ENCODE results near the gene SLC41A1.

The SLC41A1 gene

GRCh38 chr1:205837382-205837970, 24.5 kb upstream of the SLC41A1 start:
- TF ChIP-seq POLR2A (IDR thresholded peaks at IDR 0.05; ENCODE audit: extremely low read depth, insufficient read length) (no peak), CTCF (IDR thresholded peaks at IDR 0.05; ENCODE audit: low read depth, low read length) (no peak), MYC (IDR thresholded peaks at IDR 0.05; ENCODE audit: low read depth, low read length) (no peak), MAX (IDR thresholded peaks at IDR 0.05; ENCODE audit: low read depth, low read length) (no peak)
- no peak for DNase-seq (ENCODE audit: low read depth)

GRCh38 chr1:205834751-205835150, 21.8 kb upstream of the SLC41A1 start:
- TF ChIP-seq POLR2A (IDR thresholded peaks at IDR 0.05; ENCODE audit: extremely low read depth, insufficient read length) = no peak
- no peak for TF ChIP-seq MAX (IDR thresholded peaks at IDR 0.05; ENCODE audit: low read depth, low read length)
- TF ChIP-seq MYC (IDR thresholded peaks at IDR 0.05; ENCODE audit: low read depth, low read length) = no peak
- TF ChIP-seq CTCF (IDR thresholded peaks at IDR 0.05; ENCODE audit: low read depth, low read length) = no peak
- DNase-seq (ENCODE audit: low read depth) = no peak
- H3K4me3 ChIP-seq (ENCODE audit: low read depth, low read length) = no peak overlapping the region

More at GRCh38 chr1:205837382-205837970, 24.5 kb upstream of the SLC41A1 start:
- no peak overlapping the region for H3K4me3 ChIP-seq (ENCODE audit: low read depth, low read length)

GRCh38 chr1:205832326-205832751, 19.3 kb upstream of the SLC41A1 start:
- H3K4me3 ChIP-seq (ENCODE audit: low read depth, low read length) = no peak overlapping the region
- no peak for DNase-seq (ENCODE audit: low read depth)
- TF ChIP-seq CTCF (IDR thresholded peaks at IDR 0.05; ENCODE audit: low read depth, low read length) = no peak
- no peak for TF ChIP-seq MAX (IDR thresholded peaks at IDR 0.05; ENCODE audit: low read depth, low read length)
- no peak for TF ChIP-seq MYC (IDR thresholded peaks at IDR 0.05; ENCODE audit: low read depth, low read length)
- TF ChIP-seq POLR2A (IDR thresholded peaks at IDR 0.05; ENCODE audit: extremely low read depth, insufficient read length) = no peak

GRCh38 chr1:205827623-205828022, 14.6 kb upstream of the SLC41A1 start:
- DNase-seq (ENCODE audit: low read depth) = no peak
- no peak overlapping the region for H3K4me3 ChIP-seq (ENCODE audit: low read depth, low read length)
- TF ChIP-seq POLR2A (IDR thresholded peaks at IDR 0.05; ENCODE audit: extremely low read depth, insufficient read length) = no peak
- no peak for TF ChIP-seq MYC (IDR thresholded peaks at IDR 0.05; ENCODE audit: low read depth, low read length)
- TF ChIP-seq CTCF (IDR thresholded peaks at IDR 0.05; ENCODE audit: low read depth, low read length) = no peak
- no peak for TF ChIP-seq MAX (IDR thresholded peaks at IDR 0.05; ENCODE audit: low read depth, low read length)

- no peak for TF ChIP-seq MAX (IDR thresholded peaks at IDR 0.05; ENCODE audit: low read depth, low read length)
- no peak for TF ChIP-seq CTCF (IDR thresholded peaks at IDR 0.05; ENCODE audit: low read depth, low read length)
- TF ChIP-seq MYC (IDR thresholded peaks at IDR 0.05; ENCODE audit: low read depth, low read length) = no peak
- TF ChIP-seq POLR2A (IDR thresholded peaks at IDR 0.05; ENCODE audit: extremely low read depth, insufficient read length) = no peak
- H3K4me3 ChIP-seq (ENCODE audit: low read depth, low read length) = no peak overlapping the region
- DNase-seq (ENCODE audit: low read depth) = no peak
These were observed 14.0 kb upstream of the SLC41A1 start for GRCh38 chr1:205826995-205827394.

Measured in NB4 (cell line).